Activated effector memory CD4-positive, alpha-beta T cell treated with Interleukin-2 at 50 U/mL for 16 hours (primary cell): ENCODE results near the gene PCTP.

Experiments
- DNase-seq: peaks from one replicate; pipeline ENCODE4 v3.0.0-alpha.2; 2020

The PCTP gene

GRCh38 chr17:55750750-55751657 lies at the start of gene PCTP:
PCTP (plus strand) TSS chr17:55751051; CDS start chr17:55751104, 53 bp downstream.
- DNase-seq = peak; percentile 73

- no peak for DNase-seq
Measured at GRCh38 chr17:55702150-55702549, 48.7 kb upstream of the PCTP start.

- no peak for DNase-seq
Measured at GRCh38 chr17:55704401-55704800, 46.5 kb upstream of the PCTP start.

GRCh38 chr17:55705847-55706246 lies 45.0 kb upstream of the PCTP start:
- DNase-seq = no peak

- DNase-seq = no peak
Measured at GRCh38 chr17:55706808-55707773, 43.8 kb upstream of the PCTP start.

GRCh38 chr17:55708175-55708974 lies 42.5 kb upstream of the PCTP start:
- no peak for DNase-seq

- DNase-seq = no peak
Measured at GRCh38 chr17:55709440-55709839, 41.4 kb upstream of the PCTP start.

- DNase-seq = no peak
Measured at GRCh38 chr17:55709984-55710383, 40.9 kb upstream of the PCTP start.

- DNase-seq = no peak
Measured at GRCh38 chr17:55710410-55710809, 40.4 kb upstream of the PCTP start.

- DNase-seq = no peak
Measured at GRCh38 chr17:55710829-55711496, 39.9 kb upstream of the PCTP start.

GRCh38 chr17:55717432-55717831 lies 33.4 kb upstream of the PCTP start:
- no peak for DNase-seq

- DNase-seq = peak; percentile 29
Measured at GRCh38 chr17:55717898-55718735, 32.7 kb upstream of the PCTP start.

- DNase-seq = no peak
Measured at GRCh38 chr17:55720919-55721836, 29.7 kb upstream of the PCTP start.

- DNase-seq = no peak
Measured at GRCh38 chr17:55722016-55722736, 28.7 kb upstream of the PCTP start.

- no peak for DNase-seq
Measured at GRCh38 chr17:55722742-55723487, 27.9 kb upstream of the PCTP start, which contains the start of gene TMEM100. TMEM100 (minus strand) TSS chr17:55722864; CDS start chr17:55721070, 1,794 bp downstream.

GRCh38 chr17:55723488-55723848 lies 27.4 kb upstream of the PCTP start:
- DNase-seq = no peak

GRCh38 chr17:55726440-55726839 lies 24.4 kb upstream of the PCTP start:
- no peak for DNase-seq

- no peak for DNase-seq
Measured at GRCh38 chr17:55727275-55727674, 23.6 kb upstream of the PCTP start.
